NCI-H446 (cell line): Measurements from ENCODE around the gene OFD1.

ENCODE experiments used
- DNase-seq, 2 experiments: peaks; one replicate each; lab custom pipeline; 2025; lab: John Stamatoyannopoulos, UW

OFD1 gene

DNA sequence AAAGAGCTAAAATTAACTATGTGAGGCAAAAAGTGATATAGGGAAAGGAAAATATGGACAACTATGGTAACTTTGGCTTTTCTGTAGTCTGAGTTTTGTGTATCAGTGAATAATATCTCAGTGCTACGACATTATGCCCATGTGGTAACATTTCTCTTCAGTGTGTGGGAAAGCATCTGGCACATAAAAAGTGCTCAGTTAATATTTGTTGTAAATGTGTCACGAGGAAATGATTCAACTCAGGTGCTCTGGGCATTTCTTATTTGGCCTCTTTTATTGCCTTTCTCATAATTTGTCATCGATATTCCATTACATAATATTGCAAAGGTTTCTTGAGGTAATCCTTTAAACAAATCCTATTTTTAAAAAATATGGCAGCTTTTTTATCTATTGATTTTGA is 17.6 kb downstream of the OFD1 start:
- DNase-seq: no peak

- DNase-seq: no peak
These were observed 18.1 kb downstream of the OFD1 start for GRCh38 chrX:13752646-13753045.

DNA sequence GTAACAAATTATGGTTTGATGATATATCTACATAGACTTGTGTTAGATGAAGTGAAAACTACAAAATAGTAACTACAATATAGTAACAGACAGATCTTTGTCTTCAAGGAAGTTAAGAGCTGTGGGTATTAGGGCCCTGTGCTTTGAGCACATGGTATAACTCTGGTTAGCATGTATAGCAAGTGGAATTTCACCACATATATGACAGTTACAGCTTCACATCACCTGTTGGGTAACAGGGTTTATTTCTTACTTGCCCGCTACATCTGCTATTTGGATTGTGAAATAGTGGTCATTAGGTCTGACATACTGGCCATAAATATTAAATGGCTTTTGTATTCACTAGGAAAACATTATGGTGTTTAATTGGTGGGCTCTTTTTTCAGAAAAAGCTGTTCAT is 20.2 kb downstream of the OFD1 start:
- no peak for DNase-seq

- no peak for DNase-seq
These were observed 20.7 kb downstream of the OFD1 start for GRCh38 chrX:13755254-13755653.

DNA sequence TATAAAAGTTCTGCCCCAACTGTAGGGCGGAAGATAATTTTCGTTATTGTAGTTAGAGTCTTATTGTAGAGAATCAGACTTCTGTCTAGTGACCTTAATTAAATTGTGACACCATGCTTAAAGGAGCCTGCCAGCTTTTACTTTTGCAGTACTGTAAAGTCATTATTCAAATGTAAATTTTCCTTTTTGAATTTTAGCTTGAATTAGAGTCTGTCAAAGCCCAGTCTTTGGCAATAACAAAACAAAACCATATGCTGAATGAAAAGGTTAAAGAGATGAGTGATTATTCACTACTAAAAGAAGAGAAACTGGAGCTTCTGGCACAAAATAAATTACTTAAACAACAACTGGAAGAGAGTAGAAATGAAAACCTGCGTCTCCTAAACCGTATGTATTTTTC is 21.8 kb downstream of the OFD1 start:
- no peak for DNase-seq

DNA sequence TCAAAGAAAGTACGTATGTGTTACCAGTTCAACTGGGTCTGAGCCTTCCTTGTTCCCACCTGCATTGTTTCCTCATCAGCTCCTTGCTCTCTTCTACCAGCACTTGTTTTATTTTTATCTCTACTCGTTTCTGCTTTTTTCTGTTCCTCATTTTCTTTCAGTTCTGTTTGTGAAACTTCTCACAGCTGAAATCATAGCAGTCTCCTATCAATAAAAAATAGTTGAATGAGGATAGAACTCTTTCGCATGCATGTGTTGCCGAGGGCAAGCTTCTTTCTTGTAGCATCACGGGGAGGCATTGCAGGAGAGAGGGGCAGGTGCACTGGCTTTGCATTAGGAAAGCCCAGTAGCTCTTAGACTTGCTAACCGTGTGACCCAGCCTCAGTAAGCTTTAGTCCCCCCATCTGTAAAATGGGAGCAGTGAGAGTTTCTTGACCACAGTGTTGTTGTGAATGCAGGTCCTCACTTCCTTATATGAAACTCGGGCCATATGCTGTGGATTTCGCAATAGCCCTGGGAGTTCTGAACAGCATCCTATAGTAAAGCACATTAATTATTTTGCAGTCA is 24.7 kb downstream of the OFD1 start:
- no peak for DNase-seq

DNA sequence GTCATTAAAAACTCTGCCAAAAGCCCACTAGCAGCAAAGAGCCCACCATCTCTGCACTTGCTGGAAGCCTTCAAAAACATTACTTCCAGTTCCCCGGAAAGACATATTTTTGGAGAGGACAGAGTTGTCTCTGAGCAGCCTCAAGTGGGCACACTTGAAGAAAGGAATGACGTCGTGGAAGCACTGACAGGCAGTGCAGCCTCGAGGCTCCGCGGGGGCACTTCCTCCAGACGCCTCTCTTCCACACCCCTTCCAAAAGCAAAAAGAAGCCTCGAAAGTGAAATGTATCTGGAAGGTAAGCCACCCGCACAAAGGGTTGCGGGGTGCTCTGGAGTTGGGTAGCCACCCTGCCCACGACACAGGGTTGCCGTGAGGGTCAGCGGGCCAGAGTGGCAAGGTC is 25.9 kb downstream of the OFD1 start:
- no peak for DNase-seq

GRCh38 chrX:13761606-13762414 is 27.3 kb downstream of the OFD1 start:
- DNase-seq: no peak

DNA sequence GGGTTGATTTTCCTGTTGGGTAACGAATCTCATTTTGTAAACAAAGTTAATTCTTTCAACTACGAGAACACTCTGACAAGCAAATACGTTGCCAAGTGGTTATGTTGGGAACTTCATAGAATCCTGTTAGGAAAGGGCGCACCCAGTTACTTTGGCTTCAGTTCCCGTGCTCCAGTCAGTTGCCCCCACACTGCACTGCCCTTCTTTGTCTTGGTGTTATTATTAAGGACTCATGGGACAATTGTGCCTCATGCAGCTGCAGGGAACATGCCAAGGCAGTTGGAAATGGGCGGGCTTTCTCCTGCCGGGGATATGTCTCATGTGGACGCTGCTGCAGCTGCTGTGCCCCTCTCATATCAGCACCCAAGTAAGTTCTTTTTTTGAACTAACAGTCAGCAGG is 28.9 kb downstream of the OFD1 start:
- no peak for DNase-seq

DNA sequence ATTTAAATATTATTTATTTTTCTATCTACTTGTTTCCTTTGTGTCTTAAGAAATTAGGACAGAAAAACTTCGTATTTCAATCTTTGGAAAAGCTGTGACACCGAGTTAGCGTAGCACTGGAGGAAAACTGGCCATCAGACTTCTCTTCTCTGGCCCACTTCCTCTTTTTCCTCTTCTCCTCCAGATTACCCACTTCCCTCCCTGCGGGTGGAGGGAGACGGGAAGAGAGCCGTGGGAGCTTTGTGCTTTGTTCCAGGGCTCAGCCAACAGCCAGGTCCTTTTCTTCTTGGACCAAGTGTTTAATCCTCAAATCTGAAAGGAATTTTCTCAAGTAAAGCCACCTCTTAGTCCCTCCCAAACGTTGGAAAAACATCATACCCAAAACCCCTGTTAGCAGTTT is 29.7 kb downstream of the OFD1 start:
- DNase-seq: no peak

DNA sequence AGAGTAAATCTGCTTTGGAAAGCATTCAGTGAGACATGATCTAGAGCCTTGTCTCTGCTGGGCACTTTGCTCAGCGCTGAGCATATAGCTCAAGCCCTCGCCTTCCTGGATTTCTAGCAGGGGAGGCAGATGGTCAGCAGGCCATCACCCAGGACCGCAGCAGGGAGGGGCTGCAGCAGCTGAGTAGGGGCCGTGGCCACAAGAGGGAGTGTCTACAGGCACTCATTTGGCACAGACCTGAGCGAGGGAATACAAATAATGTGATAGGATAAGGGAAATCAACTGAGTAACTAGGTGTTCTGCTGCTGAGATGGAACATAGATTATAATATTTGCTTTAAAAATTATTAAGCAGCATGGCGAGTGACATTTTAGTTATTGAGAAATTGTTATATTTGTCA is 30.2 kb downstream of the OFD1 start:
- DNase-seq: no peak

GRCh38 chrX:13768939-13769338 is 34.4 kb downstream of the OFD1 start:
- no peak for DNase-seq

GRCh38 chrX:13770013-13770535 is 35.5 kb downstream of the OFD1 start:
- no peak for DNase-seq

GRCh38 chrX:13774696-13775095 is 40.1 kb downstream of the OFD1 start:
- DNase-seq: no peak

- no peak for DNase-seq
These were observed 41.3 kb downstream of the OFD1 start for GRCh38 chrX:13775837-13776236.

DNA sequence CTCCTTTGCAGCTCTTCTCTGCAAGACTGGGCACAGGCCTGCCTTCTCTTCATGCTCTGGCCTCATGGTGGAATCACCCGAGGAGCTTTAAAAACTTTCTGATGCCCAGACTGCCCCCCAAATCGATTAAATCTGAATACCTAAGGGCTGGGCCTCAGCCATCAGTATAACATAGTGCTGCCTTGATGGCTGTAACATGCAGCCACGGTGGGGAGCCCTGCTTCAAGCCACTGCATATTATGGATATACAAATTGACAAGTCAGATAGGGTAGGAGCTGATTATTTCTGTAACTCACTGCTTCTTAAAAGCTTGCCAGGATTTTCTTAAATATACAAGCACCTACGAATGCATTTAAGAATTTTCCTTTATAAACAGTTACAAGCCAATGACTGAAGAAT is 41.8 kb downstream of the OFD1 start:
- no peak for DNase-seq

- no peak for DNase-seq
These were observed 44.4 kb downstream of the OFD1 start for GRCh38 chrX:13778916-13779315.

- DNase-seq: no peak
These were observed 46.4 kb downstream of the OFD1 start for GRCh38 chrX:13780868-13781427.

DNA sequence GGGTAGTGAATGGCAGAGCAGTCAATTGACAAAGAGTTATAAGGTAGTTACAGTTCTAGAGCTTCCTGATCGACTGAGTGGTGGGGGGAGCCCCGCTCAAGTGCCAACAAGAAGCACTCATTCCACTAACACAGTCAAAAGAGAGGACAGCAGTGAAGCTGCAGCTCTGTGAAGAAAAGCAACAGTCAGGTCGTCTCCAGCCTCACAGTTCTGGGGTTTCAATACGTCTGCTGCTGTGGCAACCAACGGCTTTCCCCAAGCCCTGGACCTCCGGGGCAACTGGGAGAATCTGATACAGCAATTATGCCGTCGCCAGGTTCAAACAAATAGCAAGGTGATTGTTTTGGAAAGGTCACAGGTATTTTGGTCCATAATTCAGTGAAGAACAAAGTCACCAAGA is 51.5 kb downstream of the OFD1 start:
- no peak for DNase-seq

GRCh38 chrX:13790206-13791131 is 55.9 kb downstream of the OFD1 start:
- no peak for DNase-seq

GRCh38 chrX:13791145-13791544 is 56.6 kb downstream of the OFD1 start:
- no peak for DNase-seq

GRCh38 chrX:13791559-13791958 is 57.0 kb downstream of the OFD1 start:
- DNase-seq: peak; percentile 8 to 17
